ENCODE measurements around the gene PHKB.
A peak's percentile ranks its signal among the peaks of the same experiment; 100 is the strongest.

Gene PHKB

DNA sequence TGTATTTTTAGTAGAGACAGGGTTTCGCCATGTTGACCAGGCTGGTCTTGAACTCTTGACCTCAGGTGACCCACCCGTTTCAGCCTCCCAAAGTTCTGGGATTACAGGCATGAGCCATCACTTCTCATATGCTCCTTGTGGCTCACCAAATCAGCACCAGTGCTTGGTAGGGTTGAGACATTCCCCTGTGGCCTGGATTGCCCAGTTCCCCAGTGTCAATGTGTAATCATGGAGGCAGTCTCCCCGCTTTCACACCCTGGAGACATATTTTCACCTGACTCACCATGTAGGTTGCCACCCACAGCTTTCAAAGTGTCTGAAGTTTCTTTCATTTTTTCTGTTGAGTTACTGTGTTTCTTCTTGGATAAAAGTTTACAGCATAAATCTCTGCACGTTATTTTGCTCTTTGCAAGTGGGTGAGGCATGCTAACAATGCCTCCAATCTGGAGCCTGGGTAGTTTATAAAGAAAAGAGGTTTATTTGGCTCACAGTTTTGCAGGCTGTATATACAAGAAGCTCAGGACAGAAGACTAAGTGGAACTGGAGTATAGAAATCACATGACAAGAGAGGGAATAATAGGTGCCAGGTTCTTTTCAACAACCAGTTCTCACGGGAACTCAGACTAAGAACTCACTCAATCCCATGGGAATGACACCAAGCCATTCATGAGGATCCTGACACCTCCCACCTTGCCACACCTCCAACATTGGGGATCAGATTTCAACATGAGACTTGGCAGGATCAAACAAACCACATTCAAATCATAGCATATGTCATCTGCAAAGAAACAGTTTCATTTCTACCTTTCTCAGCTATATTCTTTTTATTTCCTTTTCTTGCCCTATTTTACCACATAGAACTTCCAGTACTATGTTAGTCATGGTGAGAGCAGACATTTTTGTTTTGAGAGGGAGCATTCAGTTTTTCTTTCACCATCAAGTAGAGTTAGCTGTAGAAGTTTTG lies 113.2 kb downstream of the PHKB start:
- peak; percentile 67 for DNase-seq

GRCh38 chr16:47577029-47577428 lies 115.9 kb downstream of the PHKB start:
- no peak for DNase-seq

DNA sequence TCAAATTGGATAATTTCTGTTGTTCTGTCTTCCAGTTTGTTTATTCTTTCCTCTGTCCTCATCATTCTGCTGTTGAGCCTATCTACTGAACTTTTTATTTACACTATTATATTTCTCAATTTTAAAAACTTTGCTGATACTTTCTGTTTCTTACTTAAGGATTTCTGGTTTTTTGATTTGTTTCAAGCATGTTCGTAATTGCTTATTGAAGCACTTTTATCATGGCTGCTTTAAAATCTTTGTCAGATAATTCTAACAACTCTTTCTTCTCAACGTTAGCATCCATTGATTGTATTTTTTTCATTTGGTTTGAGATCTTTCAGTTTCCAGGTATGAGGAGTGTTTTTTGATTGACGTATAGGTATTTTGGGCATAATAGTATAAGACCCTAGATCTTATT lies 116.9 kb downstream of the PHKB start:
- no peak for DNase-seq

- no peak for DNase-seq
These were observed 117.4 kb downstream of the PHKB start for GRCh38 chr16:47578573-47578972.

DNA sequence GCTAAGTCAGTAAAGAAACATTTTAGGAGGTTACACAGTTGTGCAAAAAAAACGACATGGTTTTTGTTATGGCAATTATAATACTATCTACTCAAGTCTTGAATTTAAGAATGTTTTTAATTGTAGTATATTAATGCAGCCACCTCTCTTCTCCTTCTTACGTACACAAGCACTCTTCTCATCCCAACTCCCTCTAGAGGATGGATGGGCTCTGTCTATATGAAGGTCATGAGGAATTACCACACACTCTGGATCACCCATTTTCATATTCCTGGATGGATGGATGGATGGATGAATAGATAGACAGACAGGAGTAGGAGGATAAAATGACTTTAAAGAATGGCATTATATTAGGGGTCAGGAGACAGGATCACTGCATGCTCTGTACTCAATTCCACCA lies 120.0 kb downstream of the PHKB start:
- DNase-seq: no peak

DNA sequence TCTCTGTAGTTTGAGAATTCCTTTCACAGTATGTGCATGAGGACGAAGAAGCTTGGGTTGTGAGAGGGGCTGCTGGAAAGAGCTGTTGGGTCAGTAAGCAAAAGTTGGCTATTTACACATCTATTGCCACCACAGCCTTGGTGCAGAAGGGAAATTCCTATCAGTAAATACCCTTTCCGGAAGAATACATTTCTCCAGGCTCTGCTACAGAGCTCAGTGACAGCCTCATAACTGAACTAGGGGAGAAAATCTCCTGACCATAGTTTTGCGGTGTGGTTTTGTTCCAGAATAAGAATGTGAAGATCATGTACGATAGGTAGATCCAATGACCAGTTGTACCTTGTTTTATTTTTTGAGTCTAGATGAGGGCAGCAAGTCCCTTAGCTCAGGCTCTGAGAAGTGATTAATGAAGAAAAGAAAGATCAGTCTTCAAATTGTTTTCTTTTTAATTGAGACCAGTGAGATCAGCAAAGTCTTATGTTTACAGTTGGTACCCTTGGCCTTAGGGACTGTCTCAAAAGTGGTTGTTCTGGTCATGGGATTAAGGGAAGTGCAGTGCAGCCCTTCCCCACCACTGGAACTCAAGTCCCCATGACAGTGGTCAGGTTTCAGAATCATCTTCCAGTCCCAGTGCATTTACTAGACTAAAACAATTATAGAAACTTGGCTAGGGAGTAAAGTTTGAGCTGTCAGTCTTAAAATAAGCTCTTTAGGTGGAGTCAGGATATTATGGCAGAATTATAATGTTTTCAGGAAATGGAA lies 123.5 kb downstream of the PHKB start:
- DNase-seq: no peak

DNA sequence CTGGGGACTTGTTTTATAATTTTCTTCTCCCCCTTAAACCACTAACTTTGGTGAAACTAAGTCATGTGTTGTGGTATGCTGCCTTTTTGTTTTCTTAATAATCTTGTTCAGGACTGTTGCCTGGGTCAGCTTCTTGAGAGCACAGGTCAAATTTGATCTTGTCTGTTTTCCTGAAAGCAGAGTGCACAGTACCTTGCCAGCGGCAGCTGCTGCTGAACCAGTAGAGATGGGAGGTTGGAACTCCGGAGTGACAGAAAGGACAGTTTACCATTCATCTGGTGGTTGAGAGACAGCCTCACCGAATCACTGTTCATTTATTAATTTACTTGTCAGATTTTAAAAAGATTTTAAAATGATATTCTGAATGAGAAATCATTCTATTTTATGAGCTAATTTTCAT lies 125.0 kb downstream of the PHKB start:
- DNase-seq: no peak

GRCh38 chr16:47590472-47590871 lies 129.3 kb downstream of the PHKB start:
- DNase-seq: no peak

- no peak for DNase-seq
These were observed 131.1 kb downstream of the PHKB start for GRCh38 chr16:47592232-47592631.

- no peak for DNase-seq
These were observed 138.4 kb downstream of the PHKB start for GRCh38 chr16:47599512-47599911.

DNA sequence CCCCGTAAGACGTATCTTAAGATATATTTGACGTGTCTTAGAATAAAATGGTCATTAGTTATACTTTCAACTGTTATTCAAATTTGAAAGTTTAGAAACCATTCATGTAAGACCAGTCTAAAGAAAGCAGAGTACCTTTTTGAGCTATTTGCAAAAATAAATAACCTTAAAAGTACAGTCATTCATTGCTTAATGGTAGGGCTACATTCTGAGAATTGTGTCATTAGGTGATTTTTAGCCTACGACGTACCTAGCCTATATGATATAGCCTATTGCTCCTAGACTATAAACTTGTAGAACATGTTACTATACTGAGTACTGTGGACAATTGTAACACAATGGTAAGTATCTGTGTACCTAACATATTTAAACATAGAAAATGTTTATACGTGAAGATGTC lies 139.2 kb downstream of the PHKB start:
- no peak for DNase-seq

GRCh38 chr16:47604306-47604705 lies 143.2 kb downstream of the PHKB start:
- DNase-seq: no peak

GRCh38 chr16:47611042-47611441 lies 149.9 kb downstream of the PHKB start:
- DNase-seq: no peak

- DNase-seq: no peak
These were observed 150.8 kb downstream of the PHKB start for GRCh38 chr16:47611848-47612493.

- no peak for DNase-seq
These were observed 151.6 kb downstream of the PHKB start for GRCh38 chr16:47612711-47613110.

- DNase-seq: no peak
These were observed 152.1 kb downstream of the PHKB start for GRCh38 chr16:47613251-47613650.

DNA sequence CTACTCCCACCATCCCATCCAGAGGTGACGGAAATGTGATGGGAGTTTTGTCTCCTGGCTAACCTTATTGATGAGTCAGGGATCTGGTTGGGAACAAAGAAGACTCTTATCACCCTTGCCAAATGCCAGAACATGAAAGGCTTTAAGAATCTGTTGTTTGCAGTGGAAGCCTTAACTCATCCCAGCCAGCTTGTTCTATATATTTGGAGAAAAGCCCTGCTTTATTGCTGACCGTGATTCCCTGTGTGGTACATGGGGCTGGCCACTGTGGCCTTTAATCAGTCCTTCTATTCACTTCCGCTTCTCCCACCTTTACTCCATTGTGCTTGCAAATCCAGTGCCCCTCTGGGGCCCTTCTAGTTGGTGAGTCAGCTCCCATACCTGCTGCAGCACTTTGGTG lies 156.6 kb downstream of the PHKB start:
- DNase-seq: no peak

DNA sequence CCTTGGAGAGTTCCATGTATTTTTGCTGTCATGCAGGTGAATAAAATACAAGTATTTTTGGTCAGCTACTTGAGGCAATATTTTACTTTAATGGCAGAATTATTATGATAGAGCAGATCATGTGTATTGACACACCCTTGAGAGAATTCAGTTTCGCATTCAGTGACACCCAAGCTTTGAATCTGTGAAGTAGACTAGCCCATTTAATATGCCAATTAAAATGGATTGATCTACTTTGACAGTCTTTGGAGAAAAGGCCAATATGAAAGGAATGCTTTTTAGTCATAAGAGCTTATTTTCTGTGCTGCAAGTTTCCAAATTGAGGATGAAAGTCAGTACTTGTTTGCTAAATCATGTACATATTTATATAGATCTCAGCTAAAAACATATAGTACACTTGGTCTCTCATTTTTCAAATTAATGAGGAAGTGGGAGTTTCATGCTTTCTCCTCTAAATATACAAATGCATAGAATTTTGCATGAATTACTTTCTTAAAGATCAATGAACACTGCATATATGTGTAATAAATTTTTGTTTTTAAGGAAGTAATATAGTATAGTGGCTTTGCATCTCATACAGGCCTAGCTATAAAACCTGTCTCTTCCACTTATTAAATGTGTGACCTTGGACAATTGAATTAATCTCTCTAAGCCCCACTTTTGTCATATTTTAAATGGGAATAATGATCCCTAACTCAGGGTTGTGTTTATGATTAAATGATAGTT lies 161.5 kb downstream of the PHKB start:
- DNase-seq: no peak

- DNase-seq: no peak
These were observed 163.4 kb downstream of the PHKB start for GRCh38 chr16:47624563-47624962.

- DNase-seq: no peak
These were observed 164.0 kb downstream of the PHKB start for GRCh38 chr16:47625115-47625567.

GRCh38 chr16:47626246-47626645 lies 165.1 kb downstream of the PHKB start:
- no peak for DNase-seq

GRCh38 chr16:47627085-47627639 lies 166.0 kb downstream of the PHKB start:
- DNase-seq: no peak

All from activated effector memory CD4-positive, alpha-beta T cell treated with anti-CD3 and anti-CD28 coated beads, Interleukin-2, amount 50 U/mL, for 16 hours (primary cell).